Measurements from ENCODE around the gene TCF4. TPM values are rescaled to one million over a fixed set of nuclear protein-coding genes. Genes with fewer than 3 reads are reported as not detected.

The TCF4 gene
- total and polyA plus RNA-seq, 2 donors (not counting 3 experiments of a cell fraction or from before 2014, with no cell fraction given): 183 to 390 TPM

- TF ChIP-seq POLR2AphosphoS5 (IDR thresholded peaks at IDR 0.05; ENCODE audit: insufficient read depth, low read depth, low read length): no peak
- TF ChIP-seq CTCF (IDR thresholded peaks at IDR 0.05; ENCODE audit: extremely low read depth in 1 of 2, insufficient read depth in 1 of 2, low read depth in 1 of 2, low read length in 2 of 2): peak; percentile 9 to 24
- no peak for TF ChIP-seq GATA2 (IDR thresholded peaks at IDR 0.05; ENCODE audit: insufficient read depth, insufficient read length, low read depth, low read length)
- Histone ChIP-seq H3K27ac (ENCODE audit: insufficient read depth, low read depth, low read length) (no peak overlapping the region), H3K36me3 (ENCODE audit: control insufficient read depth in 2 of 2, extremely low read depth in 1 of 2, insufficient read depth in 2 of 2, low read length in 2 of 2) (peaks cover 5 to 7% of the 10 kb centered on the region in 2 experiments), H3K4me1 (ENCODE audit: control insufficient read depth, extremely low read depth, insufficient read depth, low read length) (peaks cover 26% of the 10 kb centered on the region), H3K4me2 (ENCODE audit: insufficient read depth, low read length) (no peak overlapping the region), H3K27me3 (ENCODE audit: control insufficient read depth in 2 of 2, insufficient read depth in 2 of 2, low read length in 2 of 2) (no peaks in the 10 kb centered on the region), H2AFZ (ENCODE audit: low read depth, low read length) (no peak overlapping the region), H3K9ac (replicated peaks; ENCODE audit: extremely low read depth, insufficient read depth, low read length) (no peak overlapping the region), H3K9me3 (replicated peaks; ENCODE audit: control insufficient read depth, insufficient read depth, low read length) (no peaks in the 10 kb centered on the region), H3K79me2 (ENCODE audit: control insufficient read depth, insufficient read depth, low read length) (peaks cover 50% of the 10 kb centered on the region), H4K20me1 (replicated peaks; ENCODE audit: control insufficient read depth, extremely low read depth, insufficient read depth, low read length) (peaks cover 4% of the 10 kb centered on the region), H3K9me1 (replicated peaks; ENCODE audit: control insufficient read depth, extremely low read depth, insufficient read depth, low read length) (no peaks in the 10 kb centered on the region), H3K4me3 (replicated peaks in 1 of 3; ENCODE audit: insufficient read depth in 1 of 3, low read depth in 1 of 3, low read length in 3 of 3) (no peak overlapping the region)
- POLR2A ChIA-PET: no interaction called here
- FAIRE-seq (no peak), DNase-seq (ENCODE audit: low read depth, low spot score) (peak; percentile 46)
- CTCF ChIA-PET: interaction anchor here (0.5 to 3.4 kb wide), 26 partner anchors 9 to 1233 kb away, joined by 3 to 42 read pairs (median 4); no protein-coding TSS in a partner anchor
- intact Hi-C loops (cut with micrococcal nuclease): loop anchor here (1.0 kb wide), 1 partner anchor 438 kb away; no protein-coding TSS in a partner anchor
- no TSS peak for BruUV-seq (replicated peaks)
- dilution Hi-C loops (cut with MboI; ENCODE audit: extremely low pct_ligation_motif_present, low sequenced_read_pairs): no loop called here
Observed at GRCh38 chr18:55343396-55344073, 244.5 kb downstream of the TCF4 start.

GRCh38 chr18:55340998-55341397 lies 247.0 kb downstream of the TCF4 start:
- no TSS peak for BruUV-seq (replicated peaks)
- DNase-seq (ENCODE audit: low read depth, low spot score): no peak
- Histone ChIP-seq H3K9me3 (replicated peaks; ENCODE audit: control insufficient read depth, insufficient read depth, low read length) (no peaks in the 10 kb centered on the region), H3K27ac (ENCODE audit: insufficient read depth, low read depth, low read length) (no peak overlapping the region), H2AFZ (ENCODE audit: low read depth, low read length) (no peak overlapping the region), H3K9me1 (replicated peaks; ENCODE audit: control insufficient read depth, extremely low read depth, insufficient read depth, low read length) (no peaks in the 10 kb centered on the region), H4K20me1 (replicated peaks; ENCODE audit: control insufficient read depth, extremely low read depth, insufficient read depth, low read length) (peaks cover 4% of the 10 kb centered on the region), H3K4me2 (ENCODE audit: insufficient read depth, low read length) (no peak overlapping the region), H3K4me3 (replicated peaks in 1 of 3; ENCODE audit: insufficient read depth in 1 of 3, low read depth in 1 of 3, low read length in 3 of 3) (no peak overlapping the region), H3K9ac (replicated peaks; ENCODE audit: extremely low read depth, insufficient read depth, low read length) (no peak overlapping the region), H3K27me3 (ENCODE audit: control insufficient read depth in 2 of 2, insufficient read depth in 2 of 2, low read length in 2 of 2) (no peaks in the 10 kb centered on the region), H3K36me3 (ENCODE audit: control insufficient read depth in 2 of 2, extremely low read depth in 1 of 2, insufficient read depth in 2 of 2, low read length in 2 of 2) (no peaks in the 10 kb centered on the region), H3K4me1 (ENCODE audit: control insufficient read depth, extremely low read depth, insufficient read depth, low read length) (peaks cover 41% of the 10 kb centered on the region), H3K79me2 (ENCODE audit: control insufficient read depth, insufficient read depth, low read length) (peaks cover 52% of the 10 kb centered on the region)
- no peak for TF ChIP-seq GATA2 (IDR thresholded peaks at IDR 0.05; ENCODE audit: insufficient read depth, insufficient read length, low read depth, low read length)
- no peak for TF ChIP-seq POLR2AphosphoS5 (IDR thresholded peaks at IDR 0.05; ENCODE audit: insufficient read depth, low read depth, low read length)
- no peak for TF ChIP-seq MYC (IDR thresholded peaks at IDR 0.05; ENCODE audit: low read depth, low read length)
- no peak for TF ChIP-seq POLR2A (IDR thresholded peaks at IDR 0.05; ENCODE audit: low read depth, low read length)
- TF ChIP-seq EZH2 (IDR thresholded peaks at IDR 0.05; ENCODE audit: borderline replicate concordance, low read depth, low read length, severe bottlenecking): no peak
- no peak for TF ChIP-seq CTCF (IDR thresholded peaks at IDR 0.05; ENCODE audit: extremely low read depth in 1 of 2, insufficient read depth in 1 of 2, low read depth in 1 of 2, low read length in 2 of 2)
- no peak for TF ChIP-seq FOS (IDR thresholded peaks at IDR 0.05; ENCODE audit: borderline replicate concordance, insufficient read depth, low read length)
- no peak for TF ChIP-seq MAX (IDR thresholded peaks at IDR 0.05; ENCODE audit: insufficient read depth, insufficient read length)
- no peak for TF ChIP-seq JUN (IDR thresholded peaks at IDR 0.05; ENCODE audit: borderline replicate concordance, insufficient read depth, insufficient read length, low read depth)
- dilution Hi-C loops (cut with MboI; ENCODE audit: extremely low pct_ligation_motif_present, low sequenced_read_pairs) (no loop called here), intact Hi-C loops (cut with micrococcal nuclease) (no loop called here)
- FAIRE-seq: no peak
- POLR2A ChIA-PET: interaction anchor here (1.0 kb wide), 1 partner anchor 10 kb away, joined by 3 read pairs; no protein-coding TSS in a partner anchor
- CTCF ChIA-PET: interaction anchor here (1.2 to 2.0 kb wide), 2 partner anchors 441 to 1235 kb away, joined by 3 to 7 read pairs; no protein-coding TSS in a partner anchor
